Neural crest cell (in vitro differentiated cells): ENCODE results near the gene BMP7. TPM values are rescaled to one million over a fixed set of nuclear protein-coding genes. Genes with fewer than 3 reads are reported as not detected.
A peak's percentile ranks its signal among the peaks of the same experiment; 100 is the strongest.

Source experiments
- DNase-seq: peaks from one replicate; pipeline ENCODE4 v3.0.0; 2021; ENCODE audit warnings: low read depth, mixed read lengths, low spot score
- H3K27ac Mint-ChIP-seq: one replicate; pipeline ENCODE4 v1.8.0; 2021; ENCODE audit warnings: mild to moderate bottlenecking, mixed read lengths; ENCODE audit not compliant: unreplicated experiment
- H3K27me3 Mint-ChIP-seq: 2 replicates; pipeline ENCODE4 v1.8.0; 2021; ENCODE audit warnings: low read depth, mild to moderate bottlenecking, mixed read lengths
- H3K36me3 Mint-ChIP-seq: 2 replicates; pipeline ENCODE4 v1.8.0; 2021; ENCODE audit warnings: low read depth, mild to moderate bottlenecking, mixed read lengths
- H3K4me1 Mint-ChIP-seq: 2 replicates; pipeline ENCODE4 v1.8.0; 2021; ENCODE audit warnings: mixed read lengths
- H3K4me3 Mint-ChIP-seq: one replicate; pipeline ENCODE4 v1.8.0; 2021; ENCODE audit warnings: mild to moderate bottlenecking, mixed read lengths
- H3K9me3 Mint-ChIP-seq: 2 replicates; pipeline ENCODE4 v1.8.0; 2021; ENCODE audit warnings: mixed read lengths
- CTCF ChIP-seq: fragments of 200-600 bp; sonication (generic); conservative IDR thresholded peaks from 2 replicates; pipeline ENCODE4 v1.5.0; 2021; ENCODE audit warnings: antibody characterized with exemption, mild to moderate bottlenecking
- total RNA-seq: library from RNA; stranded (reverse); gene quantifications from 2 replicates; pipeline ENCODE4 v1.2.1, GENCODE V29; 2021

The BMP7 gene
- total RNA-seq, 1 donor from 2014 or later = 13.8 TPM

- TF ChIP-seq CTCF = no peak
- H3K4me1 Mint-ChIP-seq = peaks cover 14% of the 10 kb centered on the region
- H3K4me3 Mint-ChIP-seq = no peak overlapping the region
- no peak overlapping the region for H3K27ac Mint-ChIP-seq
- peaks cover 10% of the 10 kb centered on the region for H3K36me3 Mint-ChIP-seq
- H3K9me3 Mint-ChIP-seq = peaks cover 3% of the 10 kb centered on the region
- no peaks in the 10 kb centered on the region for H3K27me3 Mint-ChIP-seq
- no peak for DNase-seq
Observed at GRCh38 chr20:57167292-57167655, 99.2 kb downstream of the BMP7 start.

- TF ChIP-seq CTCF = no peak
- Mint-ChIP-seq H3K27me3 (no peaks in the 10 kb centered on the region), H3K4me3 (no peak overlapping the region), H3K36me3 (peaks cover 10% of the 10 kb centered on the region), H3K4me1 (peaks cover 14% of the 10 kb centered on the region), H3K9me3 (peaks cover 3% of the 10 kb centered on the region), H3K27ac (peak overlapping the region; percentile 81)
- DNase-seq = no peak
Observed at GRCh38 chr20:57166568-57167291, 99.7 kb downstream of the BMP7 start.

- Mint-ChIP-seq H3K9me3 (peaks cover 3% of the 10 kb centered on the region), H3K27ac (no peak overlapping the region), H3K36me3 (peaks cover 10% of the 10 kb centered on the region), H3K4me3 (no peak overlapping the region), H3K4me1 (peaks cover 14% of the 10 kb centered on the region), H3K27me3 (no peaks in the 10 kb centered on the region)
- DNase-seq = no peak
- no peak for TF ChIP-seq CTCF
Observed at GRCh38 chr20:57165427-57166004, 100.9 kb downstream of the BMP7 start.

- Mint-ChIP-seq H3K9me3 (peaks cover 3% of the 10 kb centered on the region), H3K4me3 (no peak overlapping the region), H3K4me1 (peaks cover 14% of the 10 kb centered on the region), H3K27ac (no peak overlapping the region), H3K27me3 (no peaks in the 10 kb centered on the region), H3K36me3 (peaks cover 5% of the 10 kb centered on the region)
- no peak for DNase-seq
- TF ChIP-seq CTCF = no peak
Observed at GRCh38 chr20:57164872-57165271, 101.6 kb downstream of the BMP7 start.

GRCh38 chr20:57163041-57163440 lies 103.4 kb downstream of the BMP7 start:
- peaks cover 3% of the 10 kb centered on the region for H3K9me3 Mint-ChIP-seq
- H3K4me1 Mint-ChIP-seq = peaks cover 8% of the 10 kb centered on the region
- H3K27ac Mint-ChIP-seq = no peak overlapping the region
- no peaks in the 10 kb centered on the region for H3K36me3 Mint-ChIP-seq
- DNase-seq = no peak
- H3K4me3 Mint-ChIP-seq = no peak overlapping the region
- no peak for TF ChIP-seq CTCF
- H3K27me3 Mint-ChIP-seq = no peaks in the 10 kb centered on the region
